Colonic mucosa (tissue), 4 donors: ENCODE measurements around the gene SLC17A9. TPM values are rescaled to one million over a fixed set of nuclear protein-coding genes. Genes with fewer than 3 reads are reported as not detected.

Experiments used
- DNase-seq: peaks from one replicate; pipeline ENCODE4 v3.0.0-alpha.2; 2020
- H3K27ac ChIP-seq: fragments of 200-600 bp; one replicate; pipeline ENCODE4 v1.8.0; 2021
- H3K27me3 ChIP-seq: fragments of 200-600 bp; one replicate; pipeline ENCODE4 v1.8.0; 2021
- H3K36me3 ChIP-seq: fragments of 200-600 bp; one replicate; pipeline ENCODE4 v1.8.0; 2021
- H3K4me1 ChIP-seq: fragments of 200-600 bp; one replicate; pipeline ENCODE4 v1.8.0; 2021; ENCODE audit warnings: mild to moderate bottlenecking
- H3K4me3 ChIP-seq: fragments of 200-600 bp; one replicate; pipeline ENCODE4 v1.8.0; 2021
- H3K9ac ChIP-seq, 2 donors: one replicate each; pipeline ENCODE4 v1.7.0; 2013; ENCODE audit warnings: control low read depth in 2 of 2, low read depth in 2 of 2, low read length in 2 of 2
- H3K9me3 ChIP-seq: fragments of 200-600 bp; one replicate; pipeline ENCODE4 v1.8.0; 2021
- CTCF ChIP-seq: fragments of 200-600 bp; IDR thresholded peaks from one replicate; pipeline ENCODE4 v1.8.0; 2022; ENCODE audit warnings: antibody characterized with exemption, mild to moderate bottlenecking
- intact Hi-C: fragments of 100-400 bp; cut with DNase I; formaldehyde crosslinking; loops from one replicate; pipeline ENCODE4 v1.14.1; 2022
- total RNA-seq, 2 donors: library from RNA; stranded (reverse); fragmentation: NEBNext Ultra II Directional in 1 of 2; extraction: Animal tissue kit (Norgen Biotek cat#: 25700) in 1 of 2; gene quantifications; one replicate each; pipeline ENCODE4 v1.2.1, GENCODE V29; 2021
- donor health status: healthy.
- donor health status: DM: no; HTN: no; CAD: no.
- donor health status: DM: no; HTN: no; CAD: no.

SLC17A9 gene
- total RNA-seq, 2 donors from 2014 or later = 23.1 to 54.7 TPM

GRCh38 chr20:62947532-62948300, 4.8 kb upstream of the SLC17A9 start:
- no peaks in the 10 kb centered on the region for H3K9me3 ChIP-seq
- no peaks in the 10 kb centered on the region for H3K27me3 ChIP-seq
- H3K4me1 ChIP-seq = peaks cover 3% of the 10 kb centered on the region
- no peak for TF ChIP-seq CTCF
- H3K36me3 ChIP-seq = peaks cover 5% of the 10 kb centered on the region
- no peak overlapping the region for H3K4me3 ChIP-seq
- intact Hi-C loops = no loop called here
- H3K27ac ChIP-seq = no peak overlapping the region
- H3K9ac ChIP-seq = no peak overlapping the region
- no peak for DNase-seq

- H3K9ac ChIP-seq = no peak overlapping the region
- no peaks in the 10 kb centered on the region for H3K9me3 ChIP-seq
- intact Hi-C loops = no loop called here
- TF ChIP-seq CTCF = no peak
- peaks cover 14% of the 10 kb centered on the region for H3K4me1 ChIP-seq
- H3K27ac ChIP-seq = no peak overlapping the region
- no peaks in the 10 kb centered on the region for H3K27me3 ChIP-seq
- no peak overlapping the region for H3K4me3 ChIP-seq
- no peak for DNase-seq
- peaks cover 5% of the 10 kb centered on the region for H3K36me3 ChIP-seq
Observed at GRCh38 chr20:62949153-62949821, 3.2 kb upstream of the SLC17A9 start.

GRCh38 chr20:62949962-62950361, 2.5 kb upstream of the SLC17A9 start:
- Histone ChIP-seq H3K36me3 (peaks cover 5% of the 10 kb centered on the region), H3K27ac (no peak overlapping the region), H3K4me3 (no peak overlapping the region), H3K4me1 (peaks cover 18% of the 10 kb centered on the region), H3K9me3 (no peaks in the 10 kb centered on the region), H3K27me3 (no peaks in the 10 kb centered on the region), H3K9ac (no peak overlapping the region)
- TF ChIP-seq CTCF = no peak
- DNase-seq = no peak
- intact Hi-C loops = no loop called here

GRCh38 chr20:62950741-62951140, 1.8 kb upstream of the SLC17A9 start:
- intact Hi-C loops = no loop called here
- Histone ChIP-seq H3K9ac (no peak overlapping the region), H3K4me1 (peaks cover 21% of the 10 kb centered on the region), H3K27ac (no peak overlapping the region), H3K27me3 (no peaks in the 10 kb centered on the region), H3K4me3 (no peak overlapping the region), H3K9me3 (no peaks in the 10 kb centered on the region), H3K36me3 (peaks cover 1% of the 10 kb centered on the region)
- DNase-seq = no peak
- no peak for TF ChIP-seq CTCF

GRCh38 chr20:62951143-62951895, 1.2 kb upstream of the SLC17A9 start:
- Histone ChIP-seq H3K27ac (no peak overlapping the region), H3K4me3 (no peak overlapping the region), H3K9ac (no peak overlapping the region), H3K4me1 (peaks cover 23% of the 10 kb centered on the region), H3K9me3 (no peaks in the 10 kb centered on the region), H3K36me3 (no peaks in the 10 kb centered on the region), H3K27me3 (no peaks in the 10 kb centered on the region)
- intact Hi-C loops = no loop called here
- DNase-seq = no peak
- TF ChIP-seq CTCF = no peak
